ENCODE data around the gene TSR3. TPM values are rescaled to one million over a fixed set of nuclear protein-coding genes. Genes with fewer than 3 reads are reported as not detected.

TSR3 gene
- total RNA-seq, result 56.9 and 85.1 TPM in 2 replicates

GRCh38 chr16:1351582-1352362, at the start of gene TSR3, which contains the start of gene GNPTG:
Gene TSR3 (minus strand): TSS chr16:1351878. CDS start chr16:1351804, 74 bp downstream.
Gene GNPTG (plus strand): TSS chr16:1351931. CDS start chr16:1351966, 35 bp downstream.
- DNase-seq (ENCODE audit: low read depth), result peak; percentile 59

GRCh38 chr16:1401061-1401757, 49.5 kb upstream of the TSR3 start:
- no peak for DNase-seq (ENCODE audit: low read depth)

GRCh38 chr16:1398826-1399581, 47.3 kb upstream of the TSR3 start:
- no peak for DNase-seq (ENCODE audit: low read depth)

- DNase-seq (ENCODE audit: low read depth), result no peak
These were observed 46.7 kb upstream of the TSR3 start for GRCh38 chr16:1398351-1398750.

- no peak for DNase-seq (ENCODE audit: low read depth)
These were observed 46.1 kb upstream of the TSR3 start for GRCh38 chr16:1397779-1398178.

- DNase-seq (ENCODE audit: low read depth), result no peak
These were observed 43.9 kb upstream of the TSR3 start for GRCh38 chr16:1395444-1396031.

- no peak for DNase-seq (ENCODE audit: low read depth)
These were observed 42.8 kb upstream of the TSR3 start for GRCh38 chr16:1394367-1394951.

GRCh38 chr16:1393613-1394176, 42.0 kb upstream of the TSR3 start:
- DNase-seq (ENCODE audit: low read depth), result no peak

GRCh38 chr16:1392826-1393225, 41.1 kb upstream of the TSR3 start:
- no peak for DNase-seq (ENCODE audit: low read depth)

GRCh38 chr16:1390239-1390779, 38.6 kb upstream of the TSR3 start:
- no peak for DNase-seq (ENCODE audit: low read depth)

GRCh38 chr16:1389762-1390161, 38.1 kb upstream of the TSR3 start:
- no peak for DNase-seq (ENCODE audit: low read depth)

- DNase-seq (ENCODE audit: low read depth), result no peak
These were observed 35.7 kb upstream of the TSR3 start for GRCh38 chr16:1387331-1387730.

GRCh38 chr16:1385232-1385631, 33.6 kb upstream of the TSR3 start:
- no peak for DNase-seq (ENCODE audit: low read depth)

GRCh38 chr16:1383556-1383955, 31.9 kb upstream of the TSR3 start:
- DNase-seq (ENCODE audit: low read depth), result no peak

- DNase-seq (ENCODE audit: low read depth), result no peak
These were observed 30.1 kb upstream of the TSR3 start for GRCh38 chr16:1381612-1382406.

GRCh38 chr16:1380195-1380594, 28.5 kb upstream of the TSR3 start:
- no peak for DNase-seq (ENCODE audit: low read depth)

GRCh38 chr16:1379304-1380076, 27.8 kb upstream of the TSR3 start:
- DNase-seq (ENCODE audit: low read depth), result no peak

GRCh38 chr16:1378804-1379303, 27.2 kb upstream of the TSR3 start:
- peak; percentile 76 for DNase-seq (ENCODE audit: low read depth)
